Measurements from ENCODE around the gene TTC39B.

Gene TTC39B

DNA sequence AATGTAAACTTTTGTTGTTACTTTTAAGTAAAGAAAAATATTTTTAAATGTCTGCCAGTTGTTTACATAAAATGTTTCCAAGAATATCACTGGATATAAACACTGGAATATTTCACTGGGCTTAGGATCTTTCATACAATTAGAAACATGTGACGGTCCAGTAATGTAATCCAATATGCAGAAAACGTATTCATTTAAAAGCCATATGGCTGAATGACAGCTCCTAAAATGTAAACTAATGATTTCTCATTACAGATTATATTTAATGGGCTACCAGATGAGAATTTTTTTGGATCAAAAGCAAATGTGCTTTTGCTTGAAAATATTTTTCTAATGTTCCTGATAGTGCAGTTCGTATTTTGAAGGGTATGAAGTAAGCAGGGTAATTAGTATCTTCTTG, 124.3 kb downstream of the TTC39B start:
- in situ Hi-C loops (cut with HindIII; ENCODE audit: low sequenced_read_pairs), result no loop called here

DNA sequence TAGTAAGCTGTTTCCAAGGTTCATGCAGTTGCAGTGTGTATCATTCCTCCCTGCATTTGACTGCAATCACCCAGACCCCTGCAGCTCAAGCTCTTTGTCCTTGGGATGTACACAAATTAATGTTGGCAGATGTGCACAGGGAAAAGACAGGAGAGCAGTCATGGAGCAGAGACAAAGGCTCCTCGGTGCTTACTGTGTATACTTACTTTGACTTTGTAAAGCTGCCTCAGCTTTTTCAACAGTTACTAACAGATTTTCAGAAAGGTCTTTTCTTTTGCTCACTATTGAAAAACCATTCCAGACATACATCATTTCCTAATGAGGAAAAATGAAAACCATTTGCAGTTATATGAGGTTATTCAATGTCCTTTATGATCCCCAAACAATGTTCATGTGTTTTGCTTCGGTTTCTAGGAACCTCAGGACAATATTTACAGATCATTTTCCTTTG, 124.9 kb downstream of the TTC39B start:
- in situ Hi-C loops (cut with HindIII; ENCODE audit: low sequenced_read_pairs), result no loop called here

DNA sequence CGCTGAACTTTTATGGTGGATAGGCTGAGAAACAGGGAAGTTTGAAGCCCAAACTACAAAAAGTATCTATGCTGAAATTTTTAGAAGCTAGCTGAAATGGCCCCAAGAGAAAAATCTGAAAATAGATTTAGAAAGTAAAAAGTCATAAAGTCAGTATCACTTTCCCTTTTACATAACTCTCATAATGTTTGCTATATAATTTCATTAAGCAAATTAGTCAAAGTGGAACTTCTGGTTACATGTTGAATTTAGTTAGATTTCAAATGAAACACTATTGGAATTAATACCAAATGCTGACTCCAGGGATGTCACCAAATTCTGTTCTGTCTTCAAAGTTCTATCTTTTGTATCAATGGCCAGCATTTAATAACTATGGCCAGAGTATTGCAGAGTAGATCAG, 126.9 kb downstream of the TTC39B start:
- in situ Hi-C loops (cut with HindIII; ENCODE audit: low sequenced_read_pairs), result no loop called here

DNA sequence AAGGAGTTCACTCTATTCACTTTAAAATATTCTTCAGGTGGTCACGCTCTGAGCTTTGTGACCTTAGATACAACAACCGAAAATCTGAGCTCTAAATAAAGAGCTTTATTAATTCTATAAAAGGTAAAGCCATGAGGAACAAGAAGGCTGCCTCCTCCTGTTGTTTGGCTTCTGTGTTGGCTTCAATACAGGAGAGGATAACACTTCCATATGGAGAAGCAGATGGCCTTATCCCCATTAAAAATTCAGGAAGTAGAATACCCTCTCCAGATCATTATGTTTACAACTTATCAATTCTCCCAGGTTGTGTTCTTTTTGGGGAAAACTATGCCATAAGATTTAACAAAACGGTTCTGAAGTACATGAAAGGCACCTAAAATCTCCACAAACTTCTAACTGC, 128.4 kb downstream of the TTC39B start:
- in situ Hi-C loops (cut with HindIII; ENCODE audit: low sequenced_read_pairs), result no loop called here

DNA sequence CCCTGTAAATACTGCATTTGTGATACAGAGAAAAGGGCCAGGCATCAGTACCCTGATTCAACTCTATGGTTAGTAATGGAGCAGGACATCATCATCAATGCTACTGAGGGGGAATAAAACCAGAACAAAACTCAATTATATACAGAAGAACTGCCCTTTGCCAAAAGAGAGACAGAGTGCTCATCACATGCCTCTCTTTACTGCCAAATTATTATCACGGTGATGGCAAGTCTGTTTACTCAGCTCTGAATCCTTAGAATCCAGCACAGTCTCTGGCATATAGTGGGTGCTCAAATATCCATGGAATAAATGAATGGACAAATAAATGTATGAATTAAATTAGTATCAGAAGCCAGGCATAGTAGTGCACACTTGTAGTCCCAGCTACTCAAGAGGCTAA, 130.2 kb downstream of the TTC39B start:
- in situ Hi-C loops (cut with HindIII; ENCODE audit: low sequenced_read_pairs), result no loop called here

DNA sequence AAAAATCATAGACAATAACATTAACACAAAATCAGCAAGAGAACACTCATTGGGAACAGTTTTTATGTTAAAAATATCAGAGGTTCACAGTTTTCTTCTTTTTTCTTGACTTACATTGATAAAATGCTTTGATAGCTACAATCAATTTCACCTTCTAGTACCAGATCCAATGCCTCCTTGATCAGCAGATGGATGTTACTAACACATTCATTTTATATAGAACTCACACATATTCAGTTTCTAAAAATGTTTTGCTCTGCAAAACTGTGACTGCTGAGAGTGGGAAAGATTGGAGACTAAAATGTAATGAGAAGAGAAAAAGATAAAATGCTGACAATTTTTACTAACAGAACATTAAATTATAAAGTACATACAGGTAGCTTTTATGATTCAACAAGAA, 143.1 kb downstream of the TTC39B start:
- in situ Hi-C loops (cut with HindIII; ENCODE audit: low sequenced_read_pairs), result no loop called here

DNA sequence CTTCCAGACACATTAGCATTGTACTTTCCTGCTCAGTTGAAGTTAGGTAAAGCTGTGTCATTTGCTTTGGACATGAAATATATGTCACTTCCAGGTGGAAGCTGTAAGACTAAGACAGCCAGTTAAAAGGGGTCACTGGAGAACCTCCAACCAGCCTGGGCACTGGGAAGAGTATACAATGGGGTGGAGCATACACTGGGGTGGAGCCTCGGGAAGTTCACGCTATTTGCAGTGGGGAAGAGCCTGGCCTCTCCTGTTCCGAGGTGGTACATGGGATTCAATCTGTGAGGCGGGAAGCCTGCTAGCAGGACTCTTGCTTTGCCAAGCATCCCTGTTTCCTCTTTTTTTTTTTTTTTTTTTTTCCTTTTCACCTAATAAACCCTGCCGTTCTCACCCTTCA, 145.3 kb downstream of the TTC39B start:
- in situ Hi-C loops (cut with HindIII; ENCODE audit: low sequenced_read_pairs), result no loop called here

DNA sequence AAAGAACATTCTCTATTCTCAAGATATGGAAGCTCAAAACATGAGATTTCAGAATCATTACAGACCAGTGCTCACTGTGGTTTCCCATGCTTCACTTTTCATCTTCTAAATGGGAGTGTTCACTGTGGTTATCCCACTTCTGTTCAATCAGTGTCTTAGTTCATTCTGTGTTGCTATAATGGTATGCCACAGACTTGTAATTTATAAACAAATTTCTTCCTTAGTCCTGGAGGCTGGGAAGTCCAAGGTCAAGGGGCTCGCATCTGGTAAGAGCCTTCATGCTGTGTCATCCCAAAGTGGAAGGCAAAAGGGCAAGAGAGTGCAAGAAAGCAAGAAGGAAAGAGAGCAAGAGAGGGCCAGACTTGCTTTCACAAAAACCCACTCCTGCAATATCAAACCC, 146.3 kb downstream of the TTC39B start:
- in situ Hi-C loops (cut with HindIII; ENCODE audit: low sequenced_read_pairs), result no loop called here

DNA sequence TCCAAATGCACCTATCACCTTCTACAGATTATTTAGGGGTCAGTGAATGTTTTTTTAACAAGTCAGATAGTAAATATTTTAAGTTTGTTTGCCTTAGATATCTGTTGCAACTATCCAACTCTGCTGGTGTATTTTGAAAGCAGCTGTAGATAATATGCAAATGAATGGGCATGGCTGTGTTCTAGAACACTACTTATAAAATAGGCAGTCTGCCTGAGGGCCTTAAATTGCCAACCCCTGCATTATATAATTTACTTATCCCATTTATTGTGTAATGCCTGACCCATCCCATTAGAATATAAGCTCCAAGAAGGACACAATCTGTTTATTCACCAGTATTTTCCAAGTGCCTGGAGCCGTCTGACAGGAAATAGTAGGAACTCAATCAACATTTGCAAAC, 149.0 kb downstream of the TTC39B start:
- in situ Hi-C loops (cut with HindIII; ENCODE audit: low sequenced_read_pairs), result no loop called here

DNA sequence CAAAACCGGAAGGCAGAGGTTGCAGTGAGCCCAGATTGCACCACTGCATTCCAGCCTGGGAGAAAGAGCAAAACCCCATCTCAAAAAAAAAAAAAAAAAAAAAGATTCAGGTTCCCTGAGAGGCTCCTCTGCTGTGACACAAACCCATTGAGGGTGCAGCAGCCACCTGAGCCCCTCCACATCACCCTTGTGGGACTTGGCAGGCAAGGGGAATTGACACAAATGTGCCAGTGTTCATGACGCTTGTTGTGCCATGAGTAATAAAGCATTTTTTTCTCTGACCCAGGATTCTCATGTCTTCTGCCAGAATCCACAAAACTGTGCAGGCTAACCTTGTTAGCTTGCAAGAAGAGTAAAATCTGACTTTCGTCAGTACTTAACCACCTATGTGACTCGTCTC, 149.6 kb downstream of the TTC39B start:
- in situ Hi-C loops (cut with HindIII; ENCODE audit: low sequenced_read_pairs), result no loop called here

DNA sequence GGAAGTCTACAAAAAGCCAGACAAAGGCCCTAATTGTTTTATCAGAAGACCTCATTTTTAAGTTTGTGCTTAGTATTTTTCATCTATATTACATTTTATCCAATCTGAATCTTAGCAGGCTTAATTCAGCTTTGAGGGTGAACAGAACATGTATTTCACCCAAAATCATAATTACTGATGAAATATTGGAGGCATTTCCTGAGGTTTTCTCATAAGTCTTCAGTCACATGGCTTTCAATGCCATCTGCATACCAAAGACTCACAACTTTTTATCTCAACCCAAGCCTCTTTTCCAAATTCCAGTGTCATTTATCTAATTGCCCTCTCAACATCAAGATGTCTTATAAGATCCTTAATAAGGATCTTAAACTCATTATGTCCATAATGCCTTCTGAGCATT, 150.8 kb downstream of the TTC39B start:
- in situ Hi-C loops (cut with HindIII; ENCODE audit: low sequenced_read_pairs), result no loop called here

DNA sequence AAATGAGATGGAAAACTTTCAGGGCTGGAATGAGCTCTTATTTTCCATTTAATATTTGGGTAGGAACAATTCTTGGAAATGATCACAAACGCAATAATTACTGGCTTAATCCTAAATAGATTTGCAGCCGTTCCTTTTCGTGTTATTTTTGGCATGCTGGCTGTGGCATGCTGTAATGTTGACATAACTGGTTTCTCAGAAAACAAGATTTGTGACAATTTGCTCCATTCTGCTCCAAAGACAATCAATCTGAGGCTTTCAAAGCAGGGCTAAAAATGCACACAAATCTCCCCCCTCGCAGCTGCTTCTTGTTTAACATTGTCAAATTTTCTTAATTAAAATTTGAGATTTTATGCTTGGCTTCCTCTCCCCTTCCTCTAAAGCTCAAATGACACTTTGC, 151.2 kb downstream of the TTC39B start:
- in situ Hi-C loops (cut with HindIII; ENCODE audit: low sequenced_read_pairs), result no loop called here

DNA sequence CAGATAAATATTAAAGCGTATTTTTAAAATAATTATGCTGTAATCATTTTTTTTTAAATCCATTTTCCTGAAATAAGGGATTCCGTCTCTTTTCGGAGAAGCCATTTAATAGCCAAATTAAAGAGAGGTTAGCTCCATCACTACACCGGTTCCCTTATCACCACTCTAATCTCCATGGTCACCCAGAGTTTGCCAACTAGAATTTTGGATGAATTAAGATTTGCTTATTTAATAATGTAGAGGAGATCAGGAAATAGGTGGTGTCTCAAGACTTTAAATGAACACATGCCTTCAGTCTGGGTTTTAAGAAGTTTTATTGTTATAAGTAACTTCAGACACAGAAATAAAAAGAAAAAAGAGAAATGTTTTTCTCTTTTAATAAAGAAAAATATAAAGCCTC, 151.7 kb downstream of the TTC39B start:
- in situ Hi-C loops (cut with HindIII; ENCODE audit: low sequenced_read_pairs), result no loop called here

DNA sequence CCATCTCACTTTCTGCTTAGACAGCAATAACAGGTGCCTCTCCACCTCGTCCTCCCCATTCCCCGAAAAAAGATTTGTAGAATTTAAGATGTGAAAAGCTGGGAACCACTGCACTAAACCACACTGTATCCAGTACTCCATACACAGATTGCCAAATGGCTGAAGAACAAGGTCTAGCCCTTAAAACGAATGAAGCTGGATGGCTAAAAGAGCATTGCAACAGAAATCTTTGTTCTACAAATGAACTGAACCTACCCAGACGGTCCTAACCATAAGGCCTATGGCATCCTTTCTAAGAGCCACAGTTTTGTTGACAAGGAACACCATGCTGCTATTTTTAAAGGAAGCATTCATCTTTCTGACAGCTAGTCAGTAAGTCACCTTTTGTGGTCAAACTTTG, 152.3 kb downstream of the TTC39B start:
- in situ Hi-C loops (cut with HindIII; ENCODE audit: low sequenced_read_pairs), result no loop called here

DNA sequence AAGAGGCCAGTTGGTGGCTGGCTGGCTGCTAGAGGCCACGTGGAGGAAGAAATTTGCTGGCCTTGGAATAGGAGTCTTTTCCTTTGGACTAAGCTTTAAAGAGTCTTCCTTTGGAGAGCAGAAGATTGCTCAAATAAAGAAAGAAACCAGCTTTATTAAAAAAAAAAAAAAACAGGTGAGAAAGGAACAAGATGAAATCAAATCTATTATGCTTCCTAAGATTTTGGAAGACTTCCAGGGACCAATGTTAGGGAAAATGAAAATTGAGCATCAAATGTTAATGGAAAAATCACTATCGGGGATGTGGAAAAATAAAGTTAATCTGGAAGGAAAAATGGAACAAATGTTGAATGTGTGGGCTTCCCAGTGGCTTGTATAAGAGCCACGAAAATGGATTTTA, 153.1 kb downstream of the TTC39B start:
- in situ Hi-C loops (cut with HindIII; ENCODE audit: low sequenced_read_pairs), result no loop called here

DNA sequence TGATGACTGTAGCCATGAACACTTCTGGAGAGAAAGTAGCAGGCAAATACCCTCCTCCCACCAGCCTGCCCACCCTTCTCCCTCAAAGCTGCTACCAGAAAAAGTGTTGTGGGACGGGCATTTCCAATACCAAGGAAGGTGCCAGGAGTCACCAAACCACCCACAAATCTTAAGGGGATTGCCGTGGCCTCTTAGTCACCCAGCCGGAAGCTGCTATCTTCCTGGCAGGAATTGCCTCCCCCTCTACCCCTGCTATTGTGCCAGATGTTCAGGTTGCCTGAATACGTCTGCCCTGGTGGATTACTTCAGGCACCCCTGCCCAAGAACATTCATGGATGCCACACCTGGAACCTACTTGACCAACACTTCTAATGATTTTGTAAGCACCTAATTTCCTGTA, 156.1 kb downstream of the TTC39B start:
- in situ Hi-C loops (cut with HindIII; ENCODE audit: low sequenced_read_pairs), result no loop called here

DNA sequence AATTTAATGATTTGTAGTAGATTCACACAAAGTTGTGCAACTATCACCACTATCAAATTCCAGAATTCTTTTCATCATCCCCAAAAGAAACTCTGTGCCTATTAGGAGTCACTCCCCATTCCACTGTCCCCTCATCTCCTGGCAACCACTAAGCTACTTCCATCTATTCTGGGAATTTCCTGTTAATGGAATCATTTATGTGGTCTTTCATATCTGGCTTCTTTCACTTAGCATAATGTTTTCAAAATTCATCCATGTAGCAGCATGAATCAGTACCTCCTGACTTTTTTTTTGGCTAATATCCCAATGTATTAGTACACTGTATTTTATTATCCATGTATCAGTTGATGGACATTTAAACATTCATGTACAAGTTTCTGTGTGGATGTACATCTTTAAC, 157.6 kb downstream of the TTC39B start:
- in situ Hi-C loops (cut with HindIII; ENCODE audit: low sequenced_read_pairs), result no loop called here

DNA sequence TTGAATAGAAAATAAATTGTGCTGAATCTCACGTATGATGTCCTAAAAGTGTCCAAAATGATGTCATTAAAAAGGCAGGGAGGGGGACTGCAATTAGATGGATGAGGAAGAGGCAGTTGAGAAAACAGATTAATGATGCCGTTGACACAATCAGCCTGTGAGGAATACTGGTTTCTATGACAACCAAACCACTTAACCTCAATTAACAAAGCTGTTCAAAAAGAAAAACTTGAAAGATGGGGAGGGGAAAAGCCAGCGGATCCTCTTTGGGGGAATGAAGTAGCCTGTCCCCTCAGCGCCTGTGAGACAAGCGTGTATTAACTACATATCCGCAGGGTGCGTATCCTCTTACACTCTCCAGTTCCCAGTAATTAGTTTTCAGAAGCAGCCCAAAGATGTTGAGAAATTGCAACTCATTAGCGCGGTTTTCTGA, 160.7 kb downstream of the TTC39B start:
- in situ Hi-C loops (cut with HindIII; ENCODE audit: low sequenced_read_pairs), result no loop called here

DNA sequence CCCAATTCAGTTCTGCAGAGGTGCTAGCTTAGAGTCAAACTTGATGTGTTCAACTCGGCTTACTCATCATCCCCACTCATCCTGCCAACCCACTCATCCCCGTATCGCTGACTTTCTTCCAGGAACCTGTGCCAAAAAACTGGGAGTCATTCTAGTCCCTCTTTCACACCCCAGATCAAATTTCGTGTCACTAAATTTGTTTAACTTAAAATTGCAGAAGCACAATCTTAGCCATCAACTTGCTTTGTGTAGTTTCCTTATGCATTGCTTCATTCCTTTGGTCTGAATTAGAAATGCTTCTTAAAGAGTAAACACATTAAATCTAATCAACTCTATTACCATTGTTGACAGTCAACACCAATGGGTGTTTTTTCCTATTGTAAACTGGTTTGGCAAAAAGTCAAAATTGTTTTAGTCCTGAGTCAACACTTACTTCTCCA, 162.4 kb downstream of the TTC39B start:
- in situ Hi-C loops (cut with HindIII; ENCODE audit: low sequenced_read_pairs), result no loop called here

DNA sequence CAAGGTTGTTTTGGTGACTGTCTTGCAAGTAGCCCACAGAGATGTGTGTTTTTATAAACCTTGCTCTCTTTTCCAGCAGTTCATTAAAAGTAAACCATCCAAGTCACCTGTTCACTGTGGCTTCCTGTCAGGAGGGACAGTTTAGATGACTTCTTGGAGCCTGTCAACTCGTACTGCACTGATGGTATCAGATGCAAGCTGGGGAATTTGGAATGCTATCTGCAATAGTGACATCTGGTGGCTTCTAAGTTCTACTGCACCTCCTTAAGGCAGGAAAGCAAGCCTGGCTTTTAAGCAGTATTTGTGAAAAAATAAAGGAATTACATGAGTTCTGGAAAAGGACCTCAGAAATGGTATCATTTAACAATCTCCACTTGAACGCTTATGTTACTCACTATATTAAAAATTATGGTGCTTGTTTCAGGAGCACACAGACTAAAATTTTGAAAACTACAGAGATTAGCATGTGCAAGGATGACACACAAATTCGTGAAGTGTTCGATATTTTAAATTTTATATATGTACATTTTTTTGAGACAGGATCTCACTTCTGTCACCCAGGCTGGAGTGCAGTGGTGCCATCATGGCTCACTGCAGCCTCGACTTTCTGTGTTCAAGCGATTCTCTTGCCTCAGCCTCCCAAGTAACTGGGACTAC, 164.0 kb downstream of the TTC39B start:
- in situ Hi-C loops (cut with HindIII; ENCODE audit: low sequenced_read_pairs), result no loop called here

DNA sequence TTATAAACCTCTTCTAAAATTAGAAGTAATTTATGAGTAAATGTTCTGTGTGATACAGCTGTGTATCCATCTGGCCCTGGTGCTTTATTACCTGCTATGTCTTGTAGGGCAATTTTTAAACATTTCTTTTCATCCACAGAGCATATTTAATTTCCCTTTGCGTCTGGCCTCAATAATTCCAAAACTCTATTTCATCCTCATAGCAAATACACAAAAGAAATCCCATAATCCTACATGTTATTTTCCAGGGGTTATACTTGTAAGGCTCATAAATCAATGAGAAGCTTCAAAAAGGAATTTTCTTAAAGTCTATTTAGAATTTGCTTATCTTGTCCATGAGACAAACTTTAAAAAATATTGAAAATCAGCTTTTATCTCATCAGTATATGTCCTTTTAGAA, 167.0 kb downstream of the TTC39B start:
- in situ Hi-C loops (cut with HindIII; ENCODE audit: low sequenced_read_pairs), result no loop called here

DNA sequence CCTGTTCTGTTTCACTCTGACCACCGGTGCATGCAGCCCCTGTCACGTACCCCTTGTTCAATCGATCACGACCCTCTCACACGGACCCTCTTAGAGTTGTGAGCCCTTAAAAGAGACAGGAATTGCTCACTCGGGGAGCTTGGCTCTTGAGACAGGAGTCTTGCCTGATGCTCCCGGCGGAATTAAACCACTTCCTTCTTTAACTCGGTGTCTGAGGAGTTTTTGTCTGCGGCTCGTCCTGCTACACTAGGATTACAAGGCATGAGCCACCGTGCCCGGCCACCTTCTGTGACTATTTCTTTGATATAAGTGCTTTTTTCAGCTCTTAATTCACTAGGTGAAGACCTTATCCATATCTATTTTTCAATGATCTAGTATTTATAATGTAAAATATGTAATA, 167.5 kb downstream of the TTC39B start:
- in situ Hi-C loops (cut with HindIII; ENCODE audit: low sequenced_read_pairs), result no loop called here

DNA sequence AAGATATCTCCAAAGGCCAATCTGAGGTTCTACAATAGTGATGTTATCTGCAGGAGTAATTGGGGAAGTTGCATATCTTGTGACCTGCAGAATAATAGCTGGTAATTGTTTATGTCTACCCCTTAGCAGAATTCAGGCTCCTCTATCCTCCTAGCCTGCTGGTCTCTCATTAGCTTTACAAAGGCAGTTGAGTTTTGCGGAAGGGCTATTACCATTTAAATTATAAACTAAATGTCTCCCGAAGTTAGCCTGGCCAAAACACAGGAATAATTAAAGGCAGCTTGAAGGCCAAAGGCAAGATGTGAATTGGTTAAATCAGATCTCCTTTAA, 168.7 kb downstream of the TTC39B start:
- in situ Hi-C loops (cut with HindIII; ENCODE audit: low sequenced_read_pairs), result no loop called here
